ENCODE results near the gene AAR2.

Gene AAR2

GRCh38 chr20:36279362-36279761 lies 43.1 kb downstream of the AAR2 start:
- no peak overlapping the region for H3K4me3 ChIP-seq (ENCODE audit: low read depth, low read length)
- no peak for TF ChIP-seq CTCF (IDR thresholded peaks at IDR 0.05; ENCODE audit: low read depth, low read length)

- H3K4me3 ChIP-seq (ENCODE audit: low read depth, low read length), result no peak overlapping the region
- TF ChIP-seq CTCF (IDR thresholded peaks at IDR 0.05; ENCODE audit: low read depth, low read length), result no peak
Measured at GRCh38 chr20:36279776-36280175, 43.5 kb downstream of the AAR2 start.

GRCh38 chr20:36281785-36282380 lies 45.6 kb downstream of the AAR2 start:
- TF ChIP-seq CTCF (IDR thresholded peaks at IDR 0.05; ENCODE audit: low read depth, low read length), result no peak
- no peak overlapping the region for H3K4me3 ChIP-seq (ENCODE audit: low read depth, low read length)

- TF ChIP-seq CTCF (IDR thresholded peaks at IDR 0.05; ENCODE audit: low read depth, low read length), result no peak
Measured at GRCh38 chr20:36284751-36285150, 48.5 kb downstream of the AAR2 start.

GRCh38 chr20:36285746-36286447 lies 49.6 kb downstream of the AAR2 start:
- TF ChIP-seq CTCF (IDR thresholded peaks at IDR 0.05; ENCODE audit: low read depth, low read length), result no peak
- H3K4me3 ChIP-seq (ENCODE audit: low read depth, low read length), result no peak overlapping the region

More at GRCh38 chr20:36284751-36285150, 48.5 kb downstream of the AAR2 start:
- no peak overlapping the region for H3K4me3 ChIP-seq (ENCODE audit: low read depth, low read length)

- H3K4me3 ChIP-seq (ENCODE audit: low read depth, low read length), result no peak overlapping the region
- TF ChIP-seq CTCF (IDR thresholded peaks at IDR 0.05; ENCODE audit: low read depth, low read length), result no peak
Measured at GRCh38 chr20:36297656-36298055, 61.4 kb downstream of the AAR2 start.

GRCh38 chr20:36298061-36298460 lies 61.8 kb downstream of the AAR2 start:
- no peak for TF ChIP-seq CTCF (IDR thresholded peaks at IDR 0.05; ENCODE audit: low read depth, low read length)

More at GRCh38 chr20:36298061-36298460, 61.8 kb downstream of the AAR2 start:
- H3K4me3 ChIP-seq (ENCODE audit: low read depth, low read length), result no peak overlapping the region
